Lung (tissue), 12 donors: ENCODE measurements around the gene CPEB2. TPM values are rescaled to one million over a fixed set of nuclear protein-coding genes. Genes with fewer than 3 reads are reported as not detected.

Source experiments
- ATAC-seq: fragments of 200-7000 bp; cut with Tn5 transposase; one replicate; pipeline ENCODE4 v1.9.1; 2020; ENCODE audit warnings: moderate number of reproducible peaks; ENCODE audit not compliant: insufficient read depth, low FRiP score
- DNase-seq, 3 donors: peaks; one replicate each; pipeline ENCODE4 v3.0.0-alpha.2; 2013 to 2017
- H3K27ac ChIP-seq, 2 donors: one replicate each; pipeline ENCODE4 v1.5.1; 2013; ENCODE audit warnings: mild to moderate bottlenecking in 2 of 2, moderate library complexity in 2 of 2, control low read depth in 1 of 2, inconsistent platforms in 1 of 2, low read depth in 1 of 2, low read length in 1 of 2
- H3K27me3 ChIP-seq, 3 donors: one replicate each; pipeline ENCODE4 v1.5.1; 2013; ENCODE audit warnings: low read length in 2 of 3; ENCODE audit not compliant: control insufficient read depth in 3 of 3, insufficient read depth in 3 of 3
- H3K36me3 ChIP-seq, 4 donors: one replicate each; pipeline ENCODE4 v1.5.1; 2013; ENCODE audit warnings: low read length in 4 of 4, mild to moderate bottlenecking in 1 of 4, moderate library complexity in 1 of 4; ENCODE audit not compliant: control insufficient read depth in 4 of 4, insufficient read depth in 4 of 4
- H3K4me1 ChIP-seq, 5 donors: one replicate each; pipeline ENCODE4 v1.5.1; 2013; ENCODE audit warnings: low read length in 5 of 5, mild to moderate bottlenecking in 2 of 5, moderate library complexity in 1 of 5; ENCODE audit not compliant: control insufficient read depth in 5 of 5, insufficient read depth in 5 of 5
- H3K4me3 ChIP-seq: one replicate; pipeline ENCODE4 v1.5.1; 2013; ENCODE audit warnings: mild to moderate bottlenecking, control low read depth, moderate library complexity
- H3K9ac ChIP-seq, 2 donors: one replicate each; pipeline ENCODE4 v1.5.1; 2013; ENCODE audit warnings: low read length in 2 of 2, control low read depth in 1 of 2; ENCODE audit not compliant: insufficient read depth in 1 of 2
- H3K9me3 ChIP-seq, 4 donors: one replicate each; pipeline ENCODE4 v1.5.1; 2013; ENCODE audit warnings: low read length in 3 of 4, mild to moderate bottlenecking in 1 of 4, moderate library complexity in 1 of 4; ENCODE audit not compliant: control insufficient read depth in 4 of 4, insufficient read depth in 3 of 4
- WGBS, 2 donors: extraction: QIAGEN DNeasy Blood & Tissue Kit; methylation state at CpG; one replicate each; pipeline ENCODE4 v1.1.7; 2013; 5-methylcytosine and 5-hydroxymethylcytosine counted together
- polyA plus RNA-seq, 2 donors: library from polyadenylated mRNA; stranded (reverse); fragments of 200-250 nt; gene quantifications; one replicate each; pipeline ENCODE4 v1.2.1, GENCODE V29; 2013
- total RNA-seq, 2 donors: library from RNA; depleted of rRNA in 1 of 2; stranded (reverse); fragments of >200 nt in 1 of 2; gene quantifications; one replicate each; pipeline ENCODE4 v1.2.1, GENCODE V29; 2014 to 2021
- TF ChIP-seq, protein P1 (sequence below): IDR thresholded peaks from 2 replicates; pipeline ENCODE4 v1.5.1; 2012; ENCODE audit warnings: mild to moderate bottlenecking; ENCODE audit errors: control extremely low read depth, extremely low read depth
- donor health status: control.
- donor health status: control.
- donor health status: Bipolar disorder and iron deficiency.
- donor health status: healthy.
- donor health status: DM: yes; HTN: yes; CAD: no.

Gene CPEB2
- total and polyA plus RNA-seq, 4 donors, result 4.8 to 29.9 (median 14.2) TPM

DNA sequence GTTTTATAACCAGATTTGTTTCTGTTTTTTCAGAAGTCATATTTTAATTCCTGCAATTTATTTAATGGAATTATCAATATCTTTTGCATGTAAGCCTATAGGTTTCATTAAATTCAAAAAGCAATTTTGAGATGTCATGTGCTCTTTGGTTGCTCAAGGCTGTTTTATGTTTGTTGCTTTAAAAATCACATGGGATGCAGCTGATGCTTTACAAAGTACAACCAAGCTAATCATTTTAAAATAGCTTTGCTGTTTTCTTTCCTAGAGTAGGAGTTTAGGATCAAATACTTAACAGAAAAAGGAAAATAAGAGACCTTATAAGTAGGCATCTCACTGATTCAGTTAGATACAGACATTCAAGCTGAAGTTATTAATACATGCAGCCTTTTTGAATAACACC is 11.3 kb downstream of the CPEB2 start:
- no peak overlapping the region for H3K4me3 ChIP-seq
- DNase-seq, result no peak
- TF ChIP-seq, protein P1, sequence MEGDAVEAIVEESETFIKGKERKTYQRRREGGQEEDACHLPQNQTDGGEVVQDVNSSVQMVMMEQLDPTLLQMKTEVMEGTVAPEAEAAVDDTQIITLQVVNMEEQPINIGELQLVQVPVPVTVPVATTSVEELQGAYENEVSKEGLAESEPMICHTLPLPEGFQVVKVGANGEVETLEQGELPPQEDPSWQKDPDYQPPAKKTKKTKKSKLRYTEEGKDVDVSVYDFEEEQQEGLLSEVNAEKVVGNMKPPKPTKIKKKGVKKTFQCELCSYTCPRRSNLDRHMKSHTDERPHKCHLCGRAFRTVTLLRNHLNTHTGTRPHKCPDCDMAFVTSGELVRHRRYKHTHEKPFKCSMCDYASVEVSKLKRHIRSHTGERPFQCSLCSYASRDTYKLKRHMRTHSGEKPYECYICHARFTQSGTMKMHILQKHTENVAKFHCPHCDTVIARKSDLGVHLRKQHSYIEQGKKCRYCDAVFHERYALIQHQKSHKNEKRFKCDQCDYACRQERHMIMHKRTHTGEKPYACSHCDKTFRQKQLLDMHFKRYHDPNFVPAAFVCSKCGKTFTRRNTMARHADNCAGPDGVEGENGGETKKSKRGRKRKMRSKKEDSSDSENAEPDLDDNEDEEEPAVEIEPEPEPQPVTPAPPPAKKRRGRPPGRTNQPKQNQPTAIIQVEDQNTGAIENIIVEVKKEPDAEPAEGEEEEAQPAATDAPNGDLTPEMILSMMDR, result no peak
- peaks cover 0 to 13% (median 2%) of the 10 kb centered on the region in 5 donors for H3K4me1 ChIP-seq
- H3K9me3 ChIP-seq, result no peaks in the 10 kb centered on the region
- H3K27me3 ChIP-seq, result no peaks in the 10 kb centered on the region
- H3K27ac ChIP-seq, result no peak overlapping the region
- no peak overlapping the region for H3K9ac ChIP-seq
- peaks cover 1 to 10% (median 7%) of the 10 kb centered on the region in 4 donors for H3K36me3 ChIP-seq
- no peak for ATAC-seq

DNA sequence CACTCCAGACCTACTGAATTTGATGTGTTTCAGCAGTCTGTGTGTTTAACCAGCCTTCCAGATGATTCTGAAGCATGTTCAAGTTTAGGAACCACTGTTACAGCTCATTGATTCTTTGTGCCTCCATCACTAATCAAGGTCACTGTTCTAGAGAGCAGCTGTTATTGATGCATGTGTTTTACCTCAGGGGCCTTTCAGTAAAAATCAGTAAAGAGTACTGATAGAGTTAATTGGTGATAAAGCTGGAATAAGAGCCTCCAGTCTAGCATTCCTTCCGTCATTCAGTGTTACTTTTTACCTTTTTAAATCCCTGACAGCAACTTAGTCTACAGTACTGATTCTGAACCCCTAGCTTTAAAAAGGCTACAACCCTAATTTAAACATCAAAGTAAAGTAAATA is 12.9 kb downstream of the CPEB2 start:
- WGBS, 2 donors, result 70 to 88% methylated on average over 1 of the region's 1 CpG
- Histone ChIP-seq H3K4me3 (no peak overlapping the region), H3K9ac (no peak overlapping the region), H3K9me3 (no peaks in the 10 kb centered on the region), H3K4me1 (peaks cover 0 to 10% (median 2%) of the 10 kb centered on the region in 5 donors), H3K27me3 (no peaks in the 10 kb centered on the region), H3K27ac (no peak overlapping the region), H3K36me3 (peaks cover 1 to 11% (median 6%) of the 10 kb centered on the region in 4 donors)
- no peak for DNase-seq
- no peak for ATAC-seq
- TF ChIP-seq, protein P1, result no peak

DNA sequence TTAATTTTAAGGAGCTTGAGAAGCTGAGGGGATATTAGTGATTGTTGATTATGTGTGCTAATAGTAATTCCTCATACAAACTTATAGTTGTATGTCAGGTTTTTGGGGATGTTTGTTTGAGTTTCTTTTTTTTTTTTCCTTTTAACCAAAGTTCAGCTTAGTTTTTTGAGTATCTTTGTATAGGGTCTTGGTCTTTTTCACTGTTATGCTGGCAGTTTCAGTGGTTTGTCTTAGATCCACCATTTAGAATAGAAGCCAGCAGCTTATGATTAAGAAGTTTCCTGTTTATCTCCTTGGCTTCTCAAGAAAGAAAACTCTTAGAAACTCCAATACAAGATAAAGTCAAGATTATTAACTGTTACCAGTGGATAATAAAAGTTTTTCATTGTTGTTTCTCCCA is 16.1 kb downstream of the CPEB2 start:
- no peak overlapping the region for H3K4me3 ChIP-seq
- peaks cover 0 to 24% (median 9%) of the 10 kb centered on the region in 5 donors for H3K4me1 ChIP-seq
- peaks cover 1 to 19% (median 6%) of the 10 kb centered on the region in 4 donors for H3K36me3 ChIP-seq
- no peaks in the 10 kb centered on the region for H3K27me3 ChIP-seq
- no peaks in the 10 kb centered on the region for H3K9me3 ChIP-seq
- H3K27ac ChIP-seq, result no peak overlapping the region
- DNase-seq (peak in 2 of 3 donors; percentile 77 to 82), ATAC-seq (no peak)
- H3K9ac ChIP-seq, result no peak overlapping the region
- TF ChIP-seq, protein P1, result no peak
